ENCODE measurements around the gene KIAA1958. TPM values are rescaled to one million over a fixed set of nuclear protein-coding genes. Genes with fewer than 3 reads are reported as not detected.

Gene KIAA1958
- total RNA-seq, 1 donor from 2014 or later, result 5.8 TPM

DNA sequence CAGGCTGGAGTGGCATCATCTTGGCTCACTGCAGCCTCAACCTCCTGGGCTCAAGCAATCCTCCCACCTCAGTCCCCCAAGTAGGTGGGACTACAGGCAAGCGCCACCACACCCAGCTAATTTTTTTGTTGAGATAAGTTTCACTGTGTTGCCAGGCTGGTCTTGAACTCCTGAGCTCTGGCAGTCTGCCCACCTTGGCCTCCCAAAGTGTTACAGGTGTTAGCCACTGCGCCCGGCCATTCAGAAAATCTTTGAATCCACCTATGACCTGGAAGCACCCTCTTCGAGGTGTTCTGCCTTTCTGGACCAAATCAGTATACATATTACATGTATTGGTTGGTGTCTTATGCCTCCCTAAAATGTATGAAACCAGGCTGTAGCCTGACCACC is 61.4 kb downstream of the KIAA1958 start:
- no peak for ATAC-seq
- intact Hi-C loops (cut with DNase I), result no loop called here

DNA sequence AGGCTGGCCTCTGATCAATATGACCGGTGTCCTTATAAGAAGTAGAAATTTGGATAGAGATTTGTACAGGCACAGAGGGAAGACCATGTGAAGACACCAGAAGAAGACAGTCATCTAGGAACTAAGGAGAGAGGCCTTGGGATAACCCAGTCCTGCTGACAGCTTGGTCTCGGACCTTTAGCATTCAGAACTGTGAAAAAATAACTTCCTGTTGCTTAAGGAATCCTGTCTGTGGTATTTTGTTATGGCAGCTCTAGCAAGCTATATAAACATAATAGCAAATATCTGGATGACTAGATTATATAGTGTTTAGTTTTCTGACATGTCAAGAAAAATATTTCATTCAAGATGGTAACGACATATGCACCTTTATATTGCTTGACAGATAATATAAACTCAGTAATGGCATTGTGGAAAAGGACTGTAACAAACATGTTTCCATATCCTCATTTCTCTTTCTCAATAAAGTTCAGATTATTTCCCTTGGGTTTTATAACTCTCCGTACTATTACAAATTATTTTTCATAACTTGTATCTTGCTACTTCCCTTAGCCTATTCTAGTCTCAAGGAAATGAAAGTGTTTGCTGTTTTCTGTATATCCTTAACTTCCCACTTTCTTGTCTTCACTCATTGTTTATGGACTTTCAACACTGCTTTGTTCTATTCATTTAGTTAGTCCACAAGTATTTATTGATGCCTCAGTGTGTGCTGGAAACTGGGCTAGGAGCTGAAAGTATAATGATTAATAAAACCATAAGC is 62.4 kb downstream of the KIAA1958 start:
- no peak for DNase-seq (ENCODE audit: low spot score)
- intact Hi-C loops (cut with DNase I), result no loop called here
- ATAC-seq, result no peak

More for the DNA sequence above, 61.4 kb downstream of the KIAA1958 start:
- DNase-seq (ENCODE audit: low spot score), result no peak

GRCh38 chr9:112550531-112550930 is 63.9 kb downstream of the KIAA1958 start:
- ATAC-seq (no peak), DNase-seq (ENCODE audit: low spot score) (no peak)
- intact Hi-C loops (cut with DNase I), result no loop called here

DNA sequence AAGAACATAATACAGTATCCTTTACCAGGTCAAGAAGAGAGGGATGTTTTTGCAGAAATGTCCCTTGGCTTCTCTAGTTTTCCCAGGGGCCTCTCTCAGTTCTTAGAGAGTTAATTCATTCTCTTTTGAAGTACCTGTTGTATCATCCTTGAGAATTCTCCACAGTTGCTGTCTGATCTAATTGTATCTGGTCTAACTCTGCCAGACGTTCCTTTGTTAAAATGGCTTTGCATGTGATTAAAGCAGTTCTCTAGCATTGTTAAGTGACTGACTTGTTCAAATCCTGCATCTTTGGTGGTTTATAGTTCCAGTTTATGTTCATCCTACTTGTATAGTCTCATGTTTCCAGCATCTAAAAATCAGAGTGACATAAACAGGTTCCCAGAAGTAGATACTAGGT is 65.0 kb downstream of the KIAA1958 start:
- DNase-seq (ENCODE audit: low spot score), result no peak
- no peak for ATAC-seq
- intact Hi-C loops (cut with DNase I), result no loop called here

- ATAC-seq (no peak), DNase-seq (ENCODE audit: low spot score) (no peak)
- intact Hi-C loops (cut with DNase I), result no loop called here
Observed at GRCh38 chr9:112552229-112553056, 65.8 kb downstream of the KIAA1958 start.

GRCh38 chr9:112553256-112553826 is 66.7 kb downstream of the KIAA1958 start:
- intact Hi-C loops (cut with DNase I), result no loop called here

GRCh38 chr9:112554516-112554915 is 67.9 kb downstream of the KIAA1958 start:
- no peak for DNase-seq (ENCODE audit: low spot score)
- intact Hi-C loops (cut with DNase I), result no loop called here
- ATAC-seq, result no peak

More at GRCh38 chr9:112553256-112553826, 66.7 kb downstream of the KIAA1958 start:
- DNase-seq (ENCODE audit: low spot score) (no peak), ATAC-seq (no peak)

GRCh38 chr9:112555101-112555643 is 68.5 kb downstream of the KIAA1958 start:
- intact Hi-C loops (cut with DNase I), result loop anchor here (5.0 kb wide), 1 partner anchor 1653 kb away; no protein-coding TSS in a partner anchor
- DNase-seq (ENCODE audit: low spot score) (no peak), ATAC-seq (no peak)

- DNase-seq (ENCODE audit: low spot score), result no peak
- ATAC-seq, result no peak
- intact Hi-C loops (cut with DNase I), result loop anchor here (5.0 kb wide), 1 partner anchor 1654 kb away; no protein-coding TSS in a partner anchor
Observed at GRCh38 chr9:112555844-112556482, 69.3 kb downstream of the KIAA1958 start.

DNA sequence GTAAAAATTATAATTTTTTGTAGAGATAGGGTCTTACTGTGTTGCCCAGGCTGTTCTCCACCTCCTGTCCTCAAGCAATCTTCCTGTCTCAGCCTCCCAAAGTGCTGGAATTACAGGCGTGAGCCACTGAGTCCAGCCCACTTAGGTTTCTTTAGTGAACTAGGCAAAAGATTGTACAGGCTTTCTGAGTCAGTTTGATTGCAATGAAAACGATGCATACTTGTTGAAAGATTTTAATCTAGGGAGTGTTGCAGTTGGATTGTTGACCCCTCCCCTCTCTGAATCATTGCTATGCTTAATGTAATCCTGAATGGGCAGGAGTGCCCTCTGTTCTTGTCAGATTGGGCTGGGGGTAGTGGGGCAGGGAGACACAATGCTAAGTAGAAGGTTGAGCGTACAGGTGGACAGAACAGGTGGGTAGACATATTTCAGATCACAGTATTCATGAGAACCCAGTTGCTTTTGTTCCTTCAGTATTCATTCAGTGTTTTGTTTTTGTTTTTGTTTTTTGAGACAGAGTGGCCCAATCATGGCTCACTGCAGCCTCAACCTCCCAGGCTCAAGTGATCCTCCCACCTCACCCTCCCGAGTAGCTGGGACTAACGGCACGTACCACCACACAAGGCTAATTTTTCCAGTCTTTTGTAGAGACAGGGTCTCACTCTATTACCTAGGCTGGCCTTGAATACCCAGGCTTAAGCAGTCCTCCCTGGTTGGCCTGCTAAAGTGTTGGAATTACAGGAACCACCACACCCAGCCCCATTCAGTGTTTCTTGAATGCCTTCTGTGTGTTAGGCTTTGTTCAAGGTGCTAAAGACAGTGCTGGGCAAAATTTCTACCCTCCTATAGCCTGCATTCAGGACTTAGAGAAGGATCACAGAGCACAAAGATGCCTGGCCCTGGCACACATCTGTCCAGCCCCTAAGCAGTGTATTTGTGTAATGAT is 70.1 kb downstream of the KIAA1958 start:
- intact Hi-C loops (cut with DNase I), result loop anchor here (5.0 kb wide), 1 partner anchor 1654 kb away; no protein-coding TSS in a partner anchor
- DNase-seq (ENCODE audit: low spot score) (no peak), ATAC-seq (no peak)

GRCh38 chr9:112558476-112558875 is 71.8 kb downstream of the KIAA1958 start:
- DNase-seq (ENCODE audit: low spot score) (no peak), ATAC-seq (no peak)
- intact Hi-C loops (cut with DNase I), result loop anchor here (5.0 kb wide), 1 partner anchor 1656 kb away; no protein-coding TSS in a partner anchor

DNA sequence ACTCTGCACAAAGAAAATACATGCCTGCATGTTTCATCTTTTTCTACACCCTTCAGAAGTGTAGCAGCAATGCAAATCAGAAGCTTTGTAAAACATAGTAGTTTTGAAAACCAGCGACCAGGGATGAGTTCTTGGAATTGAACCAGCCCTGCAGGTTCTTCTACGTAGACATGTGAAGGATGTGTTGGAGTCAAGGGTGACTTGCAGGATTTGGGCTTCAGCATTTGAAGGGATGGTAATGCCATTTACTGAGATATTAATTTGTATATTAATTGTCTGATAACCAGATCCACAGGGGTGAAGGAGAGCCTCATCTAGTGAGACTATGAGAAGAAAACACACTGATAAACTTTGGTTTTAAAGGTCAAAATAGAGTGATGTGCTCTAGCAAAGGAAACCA is 72.4 kb downstream of the KIAA1958 start:
- ATAC-seq, result no peak
- DNase-seq (ENCODE audit: low spot score), result no peak
- intact Hi-C loops (cut with DNase I), result loop anchor here (5.0 kb wide), 1 partner anchor 1657 kb away; no protein-coding TSS in a partner anchor

DNA sequence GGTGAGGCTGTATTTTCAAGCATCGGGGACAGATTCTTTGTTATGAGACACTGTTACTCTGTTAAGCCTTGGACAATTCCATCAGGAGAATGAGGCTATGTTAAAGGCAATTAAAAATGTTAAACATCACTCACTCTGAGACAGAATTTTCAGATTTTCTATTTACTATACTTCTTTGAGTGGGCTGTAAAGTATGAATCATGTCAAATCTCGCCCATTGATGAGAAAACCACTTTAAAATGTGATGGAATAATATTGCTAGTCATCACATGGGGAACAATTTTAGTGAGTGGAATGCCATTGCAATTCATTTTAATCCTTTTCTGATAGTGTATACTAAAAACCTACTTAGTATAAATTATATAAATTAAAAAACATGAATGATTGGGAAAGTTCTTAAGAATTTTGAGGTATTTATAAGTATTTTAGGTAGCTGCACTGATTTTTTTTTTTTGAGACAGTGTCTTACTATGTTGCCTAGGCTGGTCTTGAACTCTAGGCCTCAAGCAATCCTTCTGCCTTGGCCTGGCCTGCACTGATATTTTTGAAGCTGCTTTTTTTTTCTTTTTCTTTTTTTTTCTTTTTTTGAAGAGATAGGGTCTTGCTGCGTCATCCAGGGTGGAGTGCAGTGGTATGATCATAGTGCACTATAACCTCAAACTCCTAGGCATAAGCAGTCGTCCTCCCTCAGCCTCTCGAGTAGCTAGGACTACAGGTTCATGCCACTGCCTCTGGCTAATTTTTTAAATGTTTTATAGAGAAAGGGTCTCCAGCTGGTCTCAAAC is 73.2 kb downstream of the KIAA1958 start:
- intact Hi-C loops (cut with DNase I), result loop anchor here (5.0 kb wide), 1 partner anchor 1658 kb away; no protein-coding TSS in a partner anchor
- no peak for DNase-seq (ENCODE audit: low spot score)

DNA sequence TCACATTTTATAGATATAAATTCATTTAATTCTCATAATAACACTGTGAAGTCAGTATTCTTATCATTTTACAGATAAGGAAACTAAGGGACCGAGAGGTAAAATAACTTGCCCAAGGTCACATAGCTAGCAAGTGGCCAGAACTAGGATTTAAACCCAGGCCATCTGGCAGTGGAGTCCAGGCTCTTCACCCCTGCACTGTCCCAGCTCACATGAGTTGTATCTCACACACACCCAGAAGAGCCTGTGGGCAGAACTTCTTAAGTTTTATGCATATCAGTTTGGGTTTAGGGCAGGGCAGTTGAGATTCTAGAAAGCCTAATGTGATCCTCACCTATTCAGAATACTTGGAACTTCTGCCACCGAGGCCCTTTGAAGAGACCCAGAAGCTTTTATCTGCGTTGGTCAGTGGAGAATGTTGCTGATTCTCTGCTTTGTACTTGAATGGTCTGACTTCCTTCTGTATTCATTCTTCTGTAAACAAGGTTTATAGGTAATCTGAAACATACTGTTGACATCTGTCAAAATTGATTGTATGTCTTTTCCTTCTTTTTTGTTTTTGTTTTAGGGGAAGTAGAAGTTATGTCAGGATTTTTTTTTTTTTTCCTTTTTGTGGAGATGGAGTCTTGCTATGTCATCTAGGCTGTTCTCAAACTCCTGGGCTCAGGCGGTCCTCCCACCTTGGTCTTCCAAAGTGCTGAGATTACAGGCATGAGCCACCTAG is 75.8 kb downstream of the KIAA1958 start:
- DNase-seq (ENCODE audit: low spot score), result no peak
- ATAC-seq, result no peak
- intact Hi-C loops (cut with DNase I), result no loop called here

More for the DNA sequence above, 73.2 kb downstream of the KIAA1958 start:
- no peak for ATAC-seq

- DNase-seq (ENCODE audit: low spot score) (no peak), ATAC-seq (no peak)
- intact Hi-C loops (cut with DNase I), result no loop called here
Observed at GRCh38 chr9:112569186-112569585, 82.6 kb downstream of the KIAA1958 start.

DNA sequence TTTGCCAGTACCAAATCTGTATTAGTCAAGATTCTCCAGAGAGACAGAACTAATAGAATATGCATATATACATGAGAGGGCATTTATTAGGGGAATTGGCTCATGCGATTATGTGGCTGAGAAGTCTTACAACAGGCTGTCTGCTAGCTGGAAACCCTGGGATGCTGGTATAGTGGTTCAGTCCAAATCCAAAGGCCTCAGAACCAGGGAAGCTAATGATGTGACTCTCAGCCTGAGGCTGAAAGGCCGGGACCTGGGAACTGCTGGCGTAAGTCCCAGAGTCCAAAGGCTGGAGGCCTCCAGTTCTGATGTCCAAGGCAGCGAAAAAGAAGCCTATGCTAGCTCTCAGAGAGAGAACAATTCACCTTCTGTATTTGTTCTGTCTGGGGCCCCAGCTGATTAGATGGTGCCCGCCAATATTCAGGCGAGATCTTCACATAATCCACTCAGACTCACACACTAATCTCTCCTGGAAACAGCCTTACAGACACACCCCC is 84.1 kb downstream of the KIAA1958 start:
- ATAC-seq, result peak; percentile 81
- DNase-seq (ENCODE audit: low spot score), result peak; percentile 63
- intact Hi-C loops (cut with DNase I), result no loop called here

Data from sciatic nerve (tissue), 2 donors.